Measurements from ENCODE around the gene MTTP.

Gene MTTP

GRCh38 chr4:99571883-99572282 is 2.7 kb upstream of the MTTP start:
- no peak for TF ChIP-seq CTCF (IDR thresholded peaks at IDR 0.05)
- H3K27ac ChIP-seq = no peak overlapping the region
- H3K4me3 ChIP-seq (ENCODE audit: low read depth in 1 of 2, low read length in 1 of 2) = no peak overlapping the region
- H3K4me1 ChIP-seq (ENCODE audit: control insufficient read depth in 1 of 2, insufficient read depth in 1 of 2, low read depth in 1 of 2, low read length in 1 of 2) = no peaks in the 10 kb centered on the region
- H3K9me3 ChIP-seq = no peaks in the 10 kb centered on the region
- peaks cover 85% of the 10 kb centered on the region for H3K27me3 ChIP-seq
- no peaks in the 10 kb centered on the region for H3K36me3 ChIP-seq

- H3K27me3 ChIP-seq = peaks cover 77% of the 10 kb centered on the region
- no peak for TF ChIP-seq CTCF (IDR thresholded peaks at IDR 0.05)
- no peaks in the 10 kb centered on the region for H3K36me3 ChIP-seq
- no peak overlapping the region for H3K4me3 ChIP-seq (ENCODE audit: low read depth in 1 of 2, low read length in 1 of 2)
- H3K4me1 ChIP-seq (ENCODE audit: control insufficient read depth in 1 of 2, insufficient read depth in 1 of 2, low read depth in 1 of 2, low read length in 1 of 2) = no peaks in the 10 kb centered on the region
- H3K27ac ChIP-seq = no peak overlapping the region
- H3K9me3 ChIP-seq = no peaks in the 10 kb centered on the region
Observed at GRCh38 chr4:99572527-99573240, 1.9 kb upstream of the MTTP start.

- Histone ChIP-seq H3K4me1 (ENCODE audit: control insufficient read depth in 1 of 2, insufficient read depth in 1 of 2, low read depth in 1 of 2, low read length in 1 of 2) (no peaks in the 10 kb centered on the region), H3K4me3 (ENCODE audit: low read depth in 1 of 2, low read length in 1 of 2) (no peak overlapping the region), H3K36me3 (no peaks in the 10 kb centered on the region), H3K27me3 (peaks cover 67% of the 10 kb centered on the region), H3K27ac (no peak overlapping the region), H3K9me3 (no peaks in the 10 kb centered on the region)
- TF ChIP-seq CTCF (IDR thresholded peaks at IDR 0.05) = no peak
Observed at GRCh38 chr4:99573735-99574368, 772 bp upstream of the MTTP start.

- H3K4me1 ChIP-seq (ENCODE audit: control insufficient read depth in 1 of 2, insufficient read depth in 1 of 2, low read depth in 1 of 2, low read length in 1 of 2) = no peaks in the 10 kb centered on the region
- no peaks in the 10 kb centered on the region for H3K9me3 ChIP-seq
Observed at GRCh38 chr4:99578714-99579113, 4.1 kb downstream of the MTTP start.

DNA sequence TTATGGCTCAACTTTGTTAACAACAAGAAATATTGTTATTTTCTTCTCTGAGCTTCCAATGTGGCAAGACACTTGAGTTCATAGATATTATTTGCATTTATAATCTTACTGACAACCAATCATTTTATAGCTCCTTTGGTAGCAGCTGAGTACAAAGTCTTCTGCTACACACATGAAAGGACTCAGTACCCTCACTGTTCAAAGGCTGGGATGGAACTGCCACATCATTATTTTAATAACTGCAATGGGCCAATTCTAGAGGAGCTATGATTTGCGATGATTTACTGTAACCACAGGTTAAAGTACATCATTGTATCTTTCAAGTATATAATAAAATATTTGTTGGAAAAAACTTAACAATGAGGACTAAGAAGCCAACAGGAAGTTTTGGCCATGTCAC is 10.9 kb downstream of the MTTP start:
- H3K27ac ChIP-seq = no peak overlapping the region
- H3K36me3 ChIP-seq = no peaks in the 10 kb centered on the region
- H3K4me1 ChIP-seq (ENCODE audit: control insufficient read depth in 1 of 2, insufficient read depth in 1 of 2, low read depth in 1 of 2, low read length in 1 of 2) = no peaks in the 10 kb centered on the region
- H3K4me3 ChIP-seq (ENCODE audit: low read depth in 1 of 2, low read length in 1 of 2) = no peak overlapping the region
- TF ChIP-seq CTCF (IDR thresholded peaks at IDR 0.05) = no peak
- peaks cover 6% of the 10 kb centered on the region for H3K27me3 ChIP-seq
- H3K9me3 ChIP-seq = no peaks in the 10 kb centered on the region

More at GRCh38 chr4:99578714-99579113, 4.1 kb downstream of the MTTP start:
- no peak for TF ChIP-seq CTCF (IDR thresholded peaks at IDR 0.05)
- H3K27ac ChIP-seq = no peak overlapping the region
- H3K27me3 ChIP-seq = peaks cover 24% of the 10 kb centered on the region
- no peak overlapping the region for H3K4me3 ChIP-seq (ENCODE audit: low read depth in 1 of 2, low read length in 1 of 2)
- no peaks in the 10 kb centered on the region for H3K36me3 ChIP-seq

All from neutrophil (primary cell).